Left renal pelvis (tissue), 4 donors: ENCODE data around the gene EDRF1. TPM values are rescaled to one million over a fixed set of nuclear protein-coding genes. Genes with fewer than 3 reads are reported as not detected.
"Not testable (repeated sequence)": the region's sequence is repeated elsewhere in the genome, so short reads cannot be mapped to it uniquely, and the experiment has no call there.

Source experiments
- DNase-seq, 4 donors: peaks; one replicate each; pipeline ENCODE4 v3.0.0-alpha.2; 2013; ENCODE audit warnings: low read depth in 4 of 4, low spot score in 3 of 4
- polyA plus RNA-seq, 4 donors: library from polyadenylated mRNA; unstranded; fragments of 120-200 nt; gene quantifications; one replicate each; pipeline ENCODE4 v1.2.1, GENCODE V29; 2013; ENCODE audit not compliant: insufficient read length in 4 of 4

EDRF1 gene
- polyA plus RNA-seq, 4 donors = 33.8 to 47.7 (median 36.1) TPM

DNA sequence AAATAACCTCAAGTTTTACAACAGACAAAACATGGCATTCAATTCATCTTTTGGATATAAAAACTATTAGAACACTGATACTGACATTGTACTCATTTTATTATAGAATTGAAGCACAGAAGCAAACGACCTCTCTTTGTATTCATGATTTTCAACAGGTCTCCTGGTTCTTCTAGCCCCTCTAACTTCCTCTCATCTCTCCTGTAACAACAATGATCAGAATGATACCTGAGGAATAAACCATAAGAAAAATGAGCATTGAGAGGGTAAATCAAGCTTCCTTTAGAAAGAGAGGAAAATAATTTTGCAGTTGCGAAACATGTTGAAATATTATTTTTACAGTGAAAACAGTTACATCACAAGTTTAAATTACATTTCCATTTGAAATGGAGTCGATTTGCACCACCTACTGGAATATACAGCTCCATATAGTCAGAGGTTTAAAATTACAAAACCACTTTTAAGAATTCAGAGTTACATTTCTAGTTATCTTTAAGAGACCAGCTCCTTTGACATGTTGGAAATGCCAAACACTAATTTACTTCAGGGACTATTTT, 19.1 kb upstream of the EDRF1 start:
- DNase-seq = no peak

DNA sequence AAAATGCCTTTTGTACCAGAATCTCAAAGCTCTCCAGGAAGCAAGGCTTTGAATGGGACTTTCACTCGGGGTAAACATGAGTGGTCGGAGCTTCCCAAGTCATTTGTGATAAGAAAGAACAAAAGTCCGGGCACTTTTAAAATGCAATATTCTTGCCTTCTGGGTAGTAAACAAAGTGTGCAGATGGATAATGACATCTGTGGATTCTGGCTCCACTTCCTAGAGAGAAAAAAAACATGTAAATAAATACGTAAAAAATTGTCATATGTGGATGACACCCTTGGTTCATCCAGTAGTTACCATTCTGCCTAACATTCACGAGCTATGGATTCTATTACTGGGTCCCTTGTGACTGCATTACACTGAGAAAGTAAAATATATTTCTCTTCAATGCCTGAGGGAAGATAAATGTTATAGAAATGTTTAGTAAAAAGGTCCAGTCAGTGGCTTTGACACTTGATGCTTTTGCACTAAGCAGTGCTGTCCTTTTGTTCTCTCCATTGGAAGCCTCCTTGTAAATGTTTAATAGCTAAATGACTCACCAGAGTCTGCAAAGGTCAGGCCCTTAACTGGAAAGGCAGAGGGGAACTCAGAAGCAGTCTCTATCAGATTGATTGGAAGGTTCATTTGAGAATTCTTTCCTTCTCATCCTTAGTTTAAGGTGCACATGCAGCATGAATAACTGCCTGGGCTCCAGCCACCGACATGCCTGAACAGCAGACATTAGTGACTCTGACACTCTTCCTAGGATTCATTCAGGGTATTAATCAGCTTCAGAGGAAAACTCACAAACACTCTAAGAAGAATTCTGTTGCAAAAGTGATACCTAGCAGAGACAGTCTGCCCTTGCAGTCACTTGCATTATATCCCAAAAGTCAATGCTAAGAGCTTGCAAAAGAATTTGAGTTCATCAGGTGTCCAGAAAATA, 11.7 kb upstream of the EDRF1 start:
- DNase-seq = no peak

DNA sequence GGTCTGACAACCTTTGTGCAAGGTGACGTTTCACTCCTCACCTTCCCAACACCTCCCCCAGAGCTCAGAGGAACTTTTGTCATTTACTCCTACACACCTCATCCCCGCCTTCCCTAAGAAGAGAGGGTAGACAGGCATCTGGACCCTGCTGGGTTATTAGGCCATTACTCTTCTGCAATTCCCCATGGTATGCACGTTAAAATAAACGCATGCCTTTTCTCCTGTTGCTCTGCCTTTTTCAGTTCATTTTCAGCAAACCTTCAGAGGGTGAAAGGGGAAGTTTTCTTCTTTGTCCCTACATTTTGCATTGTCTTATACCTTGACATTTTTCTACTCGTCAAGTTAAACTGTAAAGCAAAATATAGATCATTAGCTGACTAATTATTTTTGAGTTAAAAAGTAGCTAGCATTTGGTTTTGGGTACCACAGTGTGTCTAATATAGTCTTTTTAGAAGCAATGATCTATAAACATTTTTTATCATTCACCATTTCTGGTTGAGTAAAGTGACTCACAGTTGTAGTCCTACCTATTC, 10.5 kb upstream of the EDRF1 start:
- no peak for DNase-seq

DNA sequence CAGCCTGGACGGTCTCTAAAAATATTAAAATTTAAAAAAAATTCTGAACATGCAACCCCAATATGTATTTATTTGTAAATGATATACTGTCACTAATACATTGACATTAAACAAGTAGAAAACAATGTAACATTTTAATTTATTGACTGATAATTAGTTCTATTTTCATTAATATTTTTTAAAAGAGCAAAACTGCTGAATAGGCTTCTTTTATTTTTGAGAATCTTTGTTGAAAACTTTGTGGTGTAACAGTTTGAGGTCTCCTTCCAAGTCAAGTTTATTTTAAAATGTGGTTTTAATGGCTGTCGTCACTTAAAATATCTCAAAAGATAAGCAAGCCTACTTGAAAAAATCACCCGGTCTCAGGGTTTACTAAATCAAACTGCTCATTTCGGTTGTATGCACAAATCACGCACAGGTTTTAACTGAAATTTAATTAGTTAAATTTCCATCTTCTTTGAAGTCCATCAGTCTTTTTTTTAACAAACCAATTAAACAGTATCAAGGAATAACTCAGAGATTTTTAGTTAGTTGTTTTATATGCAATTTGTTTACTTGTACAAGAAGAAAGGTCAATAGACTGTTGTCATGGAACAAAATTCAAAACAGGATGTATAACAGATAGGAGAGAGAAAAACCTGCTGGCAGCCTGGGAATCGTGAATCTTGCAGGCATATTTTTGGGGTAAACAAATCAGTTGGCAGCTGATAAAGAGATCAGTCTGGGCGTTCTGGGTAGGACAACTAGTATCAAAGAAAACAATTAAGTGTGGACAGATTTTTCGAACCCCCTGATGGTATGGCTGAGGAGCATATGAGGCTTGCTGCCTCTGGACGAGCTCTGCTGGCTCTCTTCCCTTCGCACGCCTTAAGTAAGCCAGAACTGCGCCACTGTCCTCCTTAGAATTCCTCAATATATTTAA, 9.7 kb upstream of the EDRF1 start:
- DNase-seq = no peak

DNA sequence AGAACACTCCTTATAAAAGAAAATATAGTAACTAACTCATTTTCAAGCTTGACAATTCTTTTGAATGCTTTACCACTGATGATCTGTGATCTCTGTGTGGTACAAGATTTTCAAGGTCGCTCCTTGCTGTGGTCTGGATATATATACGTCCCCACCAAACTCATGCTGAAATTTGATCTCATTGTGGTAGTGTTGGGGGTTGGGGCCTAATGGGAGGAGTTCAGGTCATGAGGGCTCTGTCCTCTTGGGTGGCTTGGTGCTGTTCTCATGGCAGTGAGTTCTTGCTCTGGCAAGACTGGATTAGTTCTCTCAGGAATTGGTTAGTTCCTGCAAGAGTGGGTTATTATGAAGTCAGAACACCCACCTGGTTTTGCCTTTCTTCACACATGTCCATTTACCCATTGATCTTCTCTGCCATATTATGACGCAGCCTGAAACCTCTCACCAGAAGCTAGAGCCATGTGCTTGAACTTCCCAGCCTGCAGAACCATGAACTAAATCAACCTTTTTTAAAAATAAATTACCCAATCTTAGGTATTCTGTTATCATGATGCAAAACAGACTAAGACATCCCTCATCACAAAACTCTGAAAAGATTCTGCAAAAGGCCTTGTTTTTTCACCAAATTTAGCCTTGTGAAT, 8.3 kb upstream of the EDRF1 start:
- DNase-seq = no peak

DNA sequence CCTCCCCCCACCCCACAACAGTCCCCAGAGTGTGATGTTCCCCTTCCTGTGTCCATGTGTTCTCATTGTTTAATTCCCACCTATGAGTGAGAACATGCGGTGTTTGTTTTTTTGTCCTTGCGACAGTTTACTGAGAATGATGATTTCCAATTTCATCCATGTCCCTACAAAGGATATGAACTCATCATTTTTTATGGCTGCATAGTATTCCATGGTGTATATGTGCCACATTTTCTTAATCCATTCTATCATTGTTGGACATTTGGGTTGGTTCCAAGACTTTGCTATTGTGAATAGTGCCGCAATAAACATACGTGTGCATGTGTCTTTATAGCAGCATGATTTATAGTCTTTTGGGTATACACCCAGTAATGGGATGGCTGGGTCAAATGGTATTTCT, 4.8 kb upstream of the EDRF1 start:
- not testable (repeated sequence) for DNase-seq

DNA sequence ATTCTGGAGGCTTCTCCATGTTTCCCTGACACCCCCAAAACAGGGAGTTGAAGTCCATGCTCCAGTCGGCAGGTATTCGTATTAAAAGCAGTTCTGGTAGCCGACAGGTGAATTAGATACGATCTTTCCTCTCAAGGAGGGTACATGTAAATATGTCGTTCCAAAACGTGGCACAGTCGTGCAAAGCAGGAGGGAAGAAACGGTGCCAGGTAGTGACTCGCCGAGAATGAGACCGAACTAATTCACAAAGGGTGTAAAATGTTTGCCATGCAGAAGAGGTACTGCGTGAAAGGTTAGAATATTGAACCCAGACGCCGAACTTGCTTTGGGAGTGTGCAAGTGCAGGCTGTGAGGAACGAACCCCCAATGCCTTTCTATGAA, 483 bp downstream of the EDRF1 start:
- no peak for DNase-seq

DNA sequence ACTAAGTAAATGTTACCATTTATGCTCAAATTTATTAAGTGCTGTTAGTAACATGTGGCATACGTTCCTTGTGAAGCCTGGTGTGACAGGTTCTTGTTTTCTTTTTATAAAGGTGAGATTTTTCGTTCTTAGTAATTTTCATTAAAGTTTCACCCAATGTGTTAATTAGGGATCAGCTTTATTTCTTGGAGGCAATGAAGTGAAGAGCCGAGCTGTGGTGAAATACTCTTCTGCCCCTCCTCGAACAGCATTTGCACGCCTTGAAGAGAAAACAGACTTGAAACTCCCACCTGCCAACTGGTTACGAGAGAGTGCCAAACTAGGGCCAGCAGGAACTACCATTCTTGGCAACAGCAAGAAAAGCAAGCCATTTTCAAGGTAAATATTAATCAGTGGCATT, 1.5 kb downstream of the EDRF1 start:
- no peak for DNase-seq

DNA sequence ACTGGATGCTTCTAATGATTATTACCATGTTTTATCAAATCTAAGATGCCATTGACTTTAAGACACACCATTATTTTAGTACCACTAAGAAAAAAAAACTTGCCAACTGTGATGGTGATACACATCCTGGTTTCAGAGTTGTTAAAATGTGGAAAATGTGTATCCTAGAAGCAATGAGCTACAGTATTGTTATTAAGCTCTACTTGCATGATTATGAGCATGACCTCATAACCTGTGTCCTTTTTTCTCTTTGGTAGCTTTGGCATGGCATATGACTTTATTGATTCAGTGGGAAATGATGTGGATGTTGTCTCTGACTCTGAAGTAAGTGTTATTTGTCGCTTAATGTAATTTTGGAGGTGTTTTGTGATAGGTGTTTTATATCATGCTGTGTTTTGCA, 3.3 kb downstream of the EDRF1 start:
- DNase-seq = no peak

DNA sequence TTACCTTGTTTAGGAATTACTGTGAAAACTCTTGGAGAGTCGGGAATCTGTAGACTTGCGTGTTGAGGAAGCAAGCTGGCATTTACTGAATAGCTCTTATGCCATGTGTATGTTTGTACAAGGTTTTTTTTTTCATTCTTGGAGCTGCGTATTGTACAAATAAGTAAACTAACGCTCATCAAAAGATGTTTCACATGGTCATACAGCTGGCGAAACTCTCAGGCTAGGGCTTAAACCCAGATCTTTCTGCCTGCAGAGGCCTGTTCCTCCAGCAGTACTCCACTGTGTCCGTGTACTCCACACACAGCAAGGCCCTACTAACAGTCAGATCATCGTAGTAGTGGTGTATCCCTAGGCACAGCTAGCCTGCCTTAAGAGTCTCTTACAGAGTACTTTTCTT, 7.4 kb downstream of the EDRF1 start:
- DNase-seq = no peak

DNA sequence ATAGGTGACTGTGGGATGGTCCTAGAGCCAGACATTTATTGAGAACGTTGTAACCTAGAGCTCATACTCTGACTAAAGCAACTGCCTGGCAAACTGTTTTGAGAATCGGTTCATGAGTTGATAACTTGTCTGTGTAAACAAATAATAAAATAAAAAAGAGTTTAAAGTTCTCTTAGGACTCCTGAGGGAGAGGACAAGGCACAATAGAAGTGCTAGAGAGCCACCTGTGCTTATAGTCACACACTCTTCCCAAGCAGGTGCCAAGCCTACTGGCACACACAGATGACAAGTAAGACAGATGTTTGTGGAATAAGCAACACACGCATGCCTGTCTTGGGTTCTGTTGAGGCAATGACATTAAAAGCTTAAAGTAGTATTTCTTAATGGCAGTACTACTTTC, 7.9 kb downstream of the EDRF1 start:
- DNase-seq = no peak

DNA sequence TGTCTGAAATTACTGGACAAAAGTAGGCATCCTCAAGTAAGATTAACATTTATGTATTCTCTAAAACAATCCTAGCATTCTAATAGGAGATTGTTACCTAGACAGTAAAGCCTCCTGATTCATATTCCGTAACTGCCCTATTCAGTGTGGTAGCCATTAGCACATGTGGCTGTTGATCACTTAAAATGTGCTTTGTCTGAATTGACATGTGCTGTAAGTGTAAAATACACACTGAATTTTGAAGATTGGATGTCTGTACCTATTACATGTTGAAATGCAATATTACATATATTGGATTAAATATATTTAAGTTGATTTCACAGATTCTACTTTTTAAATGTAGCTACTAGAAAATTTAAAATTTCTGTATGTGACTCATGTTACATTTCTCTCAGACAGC, 14.6 kb downstream of the EDRF1 start:
- no peak for DNase-seq

DNA sequence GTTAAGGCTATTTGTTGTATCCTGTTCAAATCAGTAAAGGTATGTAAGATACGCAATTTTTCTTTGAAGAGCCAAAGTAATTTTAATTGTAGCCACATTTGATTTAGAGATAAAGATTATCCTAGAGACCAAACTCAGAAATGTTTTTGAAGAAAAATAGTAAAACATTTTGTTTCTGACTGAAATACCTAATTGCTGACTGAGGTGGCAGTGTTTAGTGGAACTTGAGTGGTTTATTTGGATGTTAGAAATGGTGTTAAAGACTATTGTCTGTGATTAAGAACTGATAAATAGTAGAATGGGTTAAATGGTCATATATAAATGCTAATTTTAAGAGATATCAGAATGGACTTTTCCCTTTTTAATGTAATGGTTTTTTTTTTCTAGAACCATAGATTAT, 15.3 kb downstream of the EDRF1 start:
- no peak for DNase-seq

DNA sequence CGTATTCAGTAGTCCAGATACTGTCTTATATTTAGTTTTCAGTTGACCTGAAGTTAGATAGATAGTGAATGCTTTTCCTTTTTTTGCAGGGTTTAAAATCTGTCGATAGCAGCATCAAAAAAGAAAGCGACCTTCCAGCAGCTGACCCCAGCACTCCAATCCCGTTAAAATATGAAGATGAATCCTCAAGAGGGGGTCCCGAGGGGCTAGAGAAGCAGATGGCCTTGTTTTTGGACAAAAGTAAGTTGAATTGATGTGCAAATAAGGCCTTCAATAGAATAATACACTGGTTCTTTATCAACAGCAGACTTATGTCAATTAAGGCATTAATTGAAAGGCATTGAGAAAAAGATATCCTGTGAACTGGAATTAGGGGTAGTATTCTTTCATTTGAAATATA, 18.7 kb downstream of the EDRF1 start:
- no peak for DNase-seq

DNA sequence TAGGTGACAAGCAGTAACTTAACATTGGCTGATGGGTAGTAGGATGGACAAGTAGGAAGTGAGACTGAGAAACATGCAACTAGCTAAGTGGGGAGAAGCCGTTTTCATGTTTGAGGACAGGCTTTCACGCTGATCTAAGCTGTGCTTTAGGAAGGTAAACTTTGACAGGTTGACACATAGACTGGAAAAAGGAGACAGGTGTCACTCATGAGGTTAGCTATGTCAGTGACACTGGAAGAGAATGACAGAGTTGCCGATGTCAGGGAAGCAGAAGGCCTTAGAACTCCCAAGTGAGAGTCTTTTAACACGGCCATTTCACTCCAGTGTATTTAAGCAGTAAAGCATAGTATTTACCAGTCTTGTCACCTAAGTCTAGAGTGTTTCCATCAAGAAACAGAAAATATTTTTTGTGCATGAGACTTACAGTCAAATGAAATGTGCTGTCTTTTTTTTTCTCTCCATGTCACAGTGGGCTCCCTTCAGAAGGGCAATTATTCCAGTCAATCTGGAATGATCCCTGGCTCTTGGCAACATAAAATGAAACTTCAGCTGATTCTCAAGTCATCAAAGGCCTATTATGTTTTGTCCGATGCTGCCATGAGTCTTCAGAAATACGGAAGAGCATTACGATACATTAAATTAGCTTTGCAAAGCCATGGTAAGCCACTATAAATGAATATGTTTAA, 20.6 kb downstream of the EDRF1 start:
- DNase-seq = no peak

DNA sequence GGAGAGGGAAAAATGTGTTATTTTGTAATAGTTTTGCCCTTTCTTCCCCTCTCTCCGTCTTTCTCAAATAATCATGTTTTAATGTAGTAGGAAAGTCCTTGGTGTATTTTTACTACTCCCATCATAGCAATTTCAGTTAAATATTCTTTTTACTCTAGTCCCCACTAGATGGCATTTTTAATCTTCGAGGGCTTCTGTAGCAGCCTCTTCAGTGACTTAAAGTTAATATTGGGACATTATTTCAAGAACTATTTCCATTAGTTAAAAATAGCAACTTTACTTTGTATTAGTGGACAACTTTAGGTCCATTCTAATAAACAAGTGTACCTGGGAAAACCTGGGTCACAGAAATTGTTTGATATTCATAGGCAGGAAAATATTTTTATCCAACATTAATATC, 23.0 kb downstream of the EDRF1 start:
- DNase-seq = no peak

DNA sequence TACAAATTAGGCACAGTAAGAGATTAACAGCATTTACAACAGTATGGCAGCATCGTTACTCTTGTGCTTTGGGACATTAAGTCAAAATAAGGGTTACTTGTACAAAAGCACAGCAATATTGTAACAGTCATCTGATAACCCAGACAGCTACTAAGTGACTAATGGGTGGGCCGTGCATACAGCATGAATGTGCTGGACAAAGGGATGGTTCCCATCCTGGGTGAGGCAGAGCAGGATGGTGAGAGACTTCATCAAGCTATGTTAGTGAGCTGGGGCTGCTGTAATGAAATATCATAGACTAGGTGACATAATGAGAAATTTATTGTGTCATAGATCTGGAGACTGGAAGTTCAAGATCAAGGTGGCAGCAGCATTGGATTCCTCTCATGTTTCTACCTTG, 25.4 kb downstream of the EDRF1 start:
- no peak for DNase-seq

DNA sequence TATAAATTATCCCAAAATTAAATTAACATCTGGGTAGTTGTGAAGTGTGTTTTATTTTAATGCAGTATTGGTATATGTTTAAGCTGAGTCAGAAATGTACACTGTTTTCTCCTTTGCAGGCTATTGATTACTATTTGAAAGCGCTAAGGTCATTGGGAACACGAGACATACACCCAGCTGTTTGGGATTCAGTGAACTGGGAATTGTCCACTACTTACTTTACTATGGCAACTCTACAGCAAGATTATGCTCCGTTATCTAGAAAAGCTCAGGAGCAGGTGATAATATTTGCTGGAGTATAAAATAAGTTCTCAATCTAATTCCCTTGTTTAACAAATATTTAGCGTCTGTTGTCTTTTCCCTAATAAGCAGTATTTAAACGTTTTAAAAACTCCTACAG, 27.9 kb downstream of the EDRF1 start:
- no peak for DNase-seq

DNA sequence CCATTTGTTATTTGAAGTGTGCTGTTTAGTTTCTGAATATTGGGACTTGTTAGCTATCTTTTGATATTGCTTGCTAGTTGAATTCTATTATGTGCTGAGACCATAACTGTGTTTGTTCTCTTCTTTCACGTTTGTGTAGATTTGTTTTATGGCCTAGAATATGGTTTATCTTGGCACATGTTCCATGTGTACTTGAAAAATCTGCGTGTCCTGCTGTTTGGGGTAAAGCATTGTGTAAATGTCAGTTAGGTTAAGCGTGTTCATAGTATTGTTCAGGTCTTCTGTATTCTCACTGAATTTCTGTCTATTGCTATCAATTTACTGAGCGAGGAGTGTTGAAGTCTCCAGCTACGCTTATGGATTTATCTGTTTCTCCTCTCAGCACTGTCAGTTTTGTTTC, 36.7 kb downstream of the EDRF1 start:
- DNase-seq = no peak

DNA sequence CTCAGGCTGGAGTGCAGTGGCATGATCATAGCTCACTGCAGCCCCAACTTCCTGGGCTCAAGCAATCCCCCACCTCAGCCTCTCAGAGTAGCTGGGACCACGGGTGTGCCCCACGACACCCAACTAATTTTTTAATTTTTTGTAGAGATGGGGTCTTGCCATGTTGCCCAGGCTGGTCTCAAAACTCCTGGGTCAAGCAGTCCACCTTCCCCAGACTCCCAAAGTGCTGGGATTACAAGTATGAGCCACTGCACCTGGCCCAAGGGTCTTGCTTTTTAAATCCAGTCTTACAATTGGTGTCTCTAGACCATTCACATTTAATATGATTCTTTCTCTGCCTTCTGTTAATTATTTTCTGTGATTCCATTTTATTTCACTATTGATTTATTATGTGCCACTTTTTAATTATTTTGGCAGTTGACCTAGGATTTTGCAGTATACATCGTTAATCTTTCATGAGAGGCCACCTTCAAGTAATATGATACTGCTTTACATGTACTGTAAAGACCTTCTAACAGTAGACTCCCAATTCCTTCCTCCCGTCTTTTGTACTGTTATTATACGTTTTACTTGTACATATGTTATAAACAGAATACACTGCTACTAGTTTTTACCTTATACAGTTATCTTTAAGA, 37.5 kb downstream of the EDRF1 start:
- no peak for DNase-seq
